Thyroid gland (tissue), 4 donors: ENCODE data around the gene ZNF184. TPM values are rescaled to one million over a fixed set of nuclear protein-coding genes. Genes with fewer than 3 reads are reported as not detected.

ENCODE experiments used
- DNase-seq, 2 donors: peaks; one replicate each; pipeline ENCODE4 v3.0.0-alpha.2; 2019
- H3K27ac ChIP-seq, 3 donors: fragments of 200-600 bp; sonication (generic); 1 replicate in 2 of 3; 2 replicates in 1 of 3; pipeline ENCODE4 v1.5.1; 2016 to 2019; ENCODE audit warnings: mild to moderate bottlenecking in 1 of 3, moderate library complexity in 1 of 3
- H3K27me3 ChIP-seq: fragments of 200-600 bp; sonication (generic); one replicate; pipeline ENCODE4 v1.5.1; 2019
- H3K36me3 ChIP-seq, 2 donors: fragments of 200-600 bp; sonication (generic); one replicate each; pipeline ENCODE4 v1.5.1; 2016 to 2019
- H3K4me1 ChIP-seq, 2 donors: fragments of 200-600 bp; sonication (generic); one replicate each; pipeline ENCODE4 v1.5.1; 2017 to 2019
- H3K4me3 ChIP-seq, 3 donors: fragments of 200-600 bp; sonication (generic); replicated peaks in 1 of 3; 1 replicate in 2 of 3; 2 replicates in 1 of 3; pipeline ENCODE4 v1.5.1; 2016; ENCODE audit warnings: mild to moderate bottlenecking in 1 of 3
- H3K9me3 ChIP-seq: fragments of 200-600 bp; sonication (generic); one replicate; pipeline ENCODE4 v1.5.1; 2017
- POLR2A ChIP-seq, 2 donors: fragments of 450-650 bp; IDR thresholded peaks; one replicate each; pipeline ENCODE4 v1.6.1; 2017; ENCODE audit warnings: antibody characterized with exemption in 2 of 2, mild to moderate bottlenecking in 2 of 2, moderate library complexity in 1 of 2
- WGBS, 2 donors: methylation state at CpG; one replicate each; pipeline ENCODE4 v1.1.5; 2017; 5-methylcytosine and 5-hydroxymethylcytosine counted together
- intact Hi-C: fragments of 100-400 bp; cut with DNase I; formaldehyde crosslinking; loops from one replicate; pipeline ENCODE4 v1.15.1; 2023
- total RNA-seq, 4 donors: library from RNA; depleted of rRNA; stranded (reverse); fragments of >200 nt; gene quantifications; one replicate each; pipeline ENCODE4 v1.2.3, GENCODE V29; 2016
- TF ChIP-seq, protein P1 (sequence below), 6 experiments: fragments of 200-600 bp in 3 of 6; fragments of 450-650 bp in 3 of 6; sonication (generic) in 3 of 6; IDR thresholded peaks; one replicate each; pipeline ENCODE4 v1.5.1; 2016 to 2019; ENCODE audit warnings: antibody characterized with exemption in 6 of 6, mild to moderate bottlenecking in 2 of 6, inconsistent platforms in 1 of 6, moderate library complexity in 1 of 6

Gene ZNF184
- total RNA-seq, 4 donors from 2014 or later: 7.6 to 12.1 (median 10.9) TPM

DNA sequence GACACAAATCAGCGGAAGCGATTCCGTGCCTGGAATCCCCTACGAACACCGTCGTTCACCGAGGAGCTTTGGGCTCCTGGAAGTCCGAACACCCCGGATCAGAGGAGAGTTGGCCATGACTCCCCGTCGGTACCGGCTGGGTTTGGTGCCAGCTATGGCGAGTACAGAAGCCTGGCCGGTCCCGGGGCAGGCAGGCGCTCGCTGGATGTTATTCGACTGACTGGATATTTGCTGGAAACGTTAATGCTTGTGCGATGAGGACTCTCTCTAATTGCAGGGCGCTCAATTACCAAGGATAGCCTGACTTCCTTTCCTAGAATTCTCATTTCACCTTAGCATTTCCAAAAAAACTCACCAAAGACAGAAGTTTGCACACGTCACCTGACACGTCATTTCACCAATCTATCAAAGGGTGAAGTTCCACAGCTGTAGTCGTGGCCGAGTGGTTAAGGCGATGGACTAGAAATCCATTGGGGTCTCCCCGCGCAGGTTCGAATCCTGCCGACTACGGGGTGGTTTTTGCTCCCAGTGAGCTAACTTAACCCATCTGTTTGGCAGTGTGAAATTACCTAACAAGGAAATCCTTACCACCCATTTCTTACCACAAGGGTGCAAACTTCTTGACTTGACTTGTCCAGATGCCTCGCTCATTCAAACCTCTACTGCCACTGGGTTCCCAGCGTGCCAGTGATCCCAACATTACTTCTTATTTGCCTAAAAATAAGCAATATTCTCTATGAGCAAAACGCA lies 22.7 kb upstream of the ZNF184 start:
- peaks cover 4 to 5% of the 10 kb centered on the region in 2 donors for H3K4me1 ChIP-seq
- intact Hi-C loops: no loop called here
- H3K27ac ChIP-seq: no peak overlapping the region
- TF ChIP-seq POLR2A (IDR thresholded peaks at IDR 0.05): no peak
- TF ChIP-seq, protein P1, sequence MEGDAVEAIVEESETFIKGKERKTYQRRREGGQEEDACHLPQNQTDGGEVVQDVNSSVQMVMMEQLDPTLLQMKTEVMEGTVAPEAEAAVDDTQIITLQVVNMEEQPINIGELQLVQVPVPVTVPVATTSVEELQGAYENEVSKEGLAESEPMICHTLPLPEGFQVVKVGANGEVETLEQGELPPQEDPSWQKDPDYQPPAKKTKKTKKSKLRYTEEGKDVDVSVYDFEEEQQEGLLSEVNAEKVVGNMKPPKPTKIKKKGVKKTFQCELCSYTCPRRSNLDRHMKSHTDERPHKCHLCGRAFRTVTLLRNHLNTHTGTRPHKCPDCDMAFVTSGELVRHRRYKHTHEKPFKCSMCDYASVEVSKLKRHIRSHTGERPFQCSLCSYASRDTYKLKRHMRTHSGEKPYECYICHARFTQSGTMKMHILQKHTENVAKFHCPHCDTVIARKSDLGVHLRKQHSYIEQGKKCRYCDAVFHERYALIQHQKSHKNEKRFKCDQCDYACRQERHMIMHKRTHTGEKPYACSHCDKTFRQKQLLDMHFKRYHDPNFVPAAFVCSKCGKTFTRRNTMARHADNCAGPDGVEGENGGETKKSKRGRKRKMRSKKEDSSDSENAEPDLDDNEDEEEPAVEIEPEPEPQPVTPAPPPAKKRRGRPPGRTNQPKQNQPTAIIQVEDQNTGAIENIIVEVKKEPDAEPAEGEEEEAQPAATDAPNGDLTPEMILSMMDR (IDR thresholded peaks at IDR 0.05): no peak
- H3K27me3 ChIP-seq: peaks cover 15% of the 10 kb centered on the region
- no peaks in the 10 kb centered on the region for H3K36me3 ChIP-seq
- no peaks in the 10 kb centered on the region for H3K9me3 ChIP-seq
- WGBS, 2 donors: 3 to 7% methylated on average over 33 to 34 of the region's 34 CpGs
- DNase-seq: peak; percentile 12 to 25
- H3K4me3 ChIP-seq: peak overlapping the region in 1 of 3 donors; percentile 15

DNA sequence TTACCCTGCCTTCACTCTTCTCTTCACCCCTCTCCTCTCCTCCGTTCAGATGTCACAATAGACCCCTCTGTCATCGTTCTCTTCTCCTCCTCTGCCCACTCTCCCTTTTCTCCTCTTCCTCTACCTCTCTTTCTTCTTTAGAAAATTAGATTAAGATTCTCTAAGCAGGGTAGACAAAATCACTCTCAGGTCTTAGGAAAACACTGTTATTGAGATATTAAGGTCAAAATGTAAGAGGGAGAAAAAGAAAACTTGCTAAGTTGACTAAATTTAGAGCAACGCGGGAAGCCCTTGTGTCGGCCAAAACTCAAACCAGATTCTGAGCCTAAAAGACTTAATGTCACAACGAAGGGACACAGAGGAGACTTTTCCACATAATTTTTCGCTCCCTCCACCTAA lies 22.1 kb upstream of the ZNF184 start:
- H3K27me3 ChIP-seq: peaks cover 15% of the 10 kb centered on the region
- H3K4me1 ChIP-seq: peaks cover 4 to 5% of the 10 kb centered on the region in 2 donors
- H3K36me3 ChIP-seq: no peaks in the 10 kb centered on the region
- TF ChIP-seq, protein P1 (IDR thresholded peaks at IDR 0.05): no peak
- TF ChIP-seq POLR2A (IDR thresholded peaks at IDR 0.05): no peak
- H3K9me3 ChIP-seq: no peaks in the 10 kb centered on the region
- H3K27ac ChIP-seq: no peak overlapping the region
- peak overlapping the region in 1 of 3 donors; percentile 15 for H3K4me3 ChIP-seq
- WGBS, 2 donors: 11 to 12% methylated on average over 7 of the region's 7 CpGs
- intact Hi-C loops: no loop called here
- DNase-seq: no peak

DNA sequence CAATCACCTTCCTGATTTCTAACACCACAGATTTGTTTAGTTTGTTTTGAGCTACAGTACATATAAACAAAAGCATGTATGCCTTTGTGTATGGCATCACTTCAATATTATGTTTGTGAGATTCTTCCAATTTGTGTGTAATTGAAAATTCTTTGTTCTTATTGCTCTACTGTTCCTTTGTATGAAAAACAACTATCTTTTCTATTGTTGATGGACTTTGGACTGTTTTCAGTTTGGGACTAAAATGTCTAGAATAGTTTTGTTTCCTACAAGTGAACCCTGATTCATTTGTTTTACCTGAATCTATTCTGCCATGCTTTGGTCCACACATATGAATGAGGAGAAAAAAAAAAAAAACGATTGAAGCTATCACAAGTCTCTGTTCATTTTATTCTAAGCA lies 21.2 kb upstream of the ZNF184 start:
- Histone ChIP-seq H3K4me1 (peaks cover 4 to 5% of the 10 kb centered on the region in 2 donors), H3K9me3 (no peaks in the 10 kb centered on the region), H3K4me3 (no peak overlapping the region), H3K27ac (no peak overlapping the region), H3K27me3 (peaks cover 15% of the 10 kb centered on the region), H3K36me3 (no peaks in the 10 kb centered on the region)
- no peak for DNase-seq
- WGBS, 2 donors: 54 to 57% methylated on average over 1 of the region's 1 CpG
- TF ChIP-seq, protein P1 (IDR thresholded peaks at IDR 0.05): no peak
- no peak for TF ChIP-seq POLR2A (IDR thresholded peaks at IDR 0.05)
- intact Hi-C loops: no loop called here

DNA sequence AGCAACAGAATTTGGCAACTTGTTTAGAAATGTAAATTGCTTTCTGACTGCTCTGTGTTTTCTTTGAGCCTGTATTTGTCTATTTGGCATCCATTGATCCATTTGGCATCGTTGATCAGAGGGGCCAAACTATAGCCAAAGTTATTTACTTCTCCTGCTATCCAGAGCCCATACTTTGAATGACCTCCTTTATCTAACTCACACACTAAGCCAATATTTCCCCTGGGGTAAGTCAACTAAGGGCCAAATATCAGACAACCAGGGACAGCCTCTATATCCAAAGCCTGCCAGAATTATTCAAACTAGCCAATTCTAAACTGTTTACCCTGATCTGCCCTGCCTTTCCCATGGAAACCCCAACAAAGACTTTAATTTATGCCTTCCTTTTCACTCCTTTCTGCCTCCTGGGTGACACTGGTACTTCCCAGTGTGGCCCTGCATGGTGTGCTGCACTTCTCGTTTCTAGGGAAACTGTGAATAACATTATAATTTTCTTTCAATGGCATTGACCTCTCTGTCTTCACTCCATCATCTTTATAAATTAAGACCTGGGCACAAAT lies 19.8 kb upstream of the ZNF184 start:
- Histone ChIP-seq H3K4me1 (peaks cover 4 to 5% of the 10 kb centered on the region in 2 donors), H3K36me3 (no peaks in the 10 kb centered on the region), H3K27me3 (peaks cover 15% of the 10 kb centered on the region), H3K4me3 (no peak overlapping the region), H3K9me3 (no peaks in the 10 kb centered on the region), H3K27ac (no peak overlapping the region)
- no peak for TF ChIP-seq POLR2A (IDR thresholded peaks at IDR 0.05)
- TF ChIP-seq, protein P1 (IDR thresholded peaks at IDR 0.05): no peak
- no peak for DNase-seq
- intact Hi-C loops: no loop called here
- WGBS, 2 donors: 75 to 85% methylated on average over 2 of the region's 2 CpGs
